ENCODE data around the gene ACAD11.
A peak's percentile ranks its signal among the peaks of the same experiment; 100 is the strongest.

Gene ACAD11, protein sequence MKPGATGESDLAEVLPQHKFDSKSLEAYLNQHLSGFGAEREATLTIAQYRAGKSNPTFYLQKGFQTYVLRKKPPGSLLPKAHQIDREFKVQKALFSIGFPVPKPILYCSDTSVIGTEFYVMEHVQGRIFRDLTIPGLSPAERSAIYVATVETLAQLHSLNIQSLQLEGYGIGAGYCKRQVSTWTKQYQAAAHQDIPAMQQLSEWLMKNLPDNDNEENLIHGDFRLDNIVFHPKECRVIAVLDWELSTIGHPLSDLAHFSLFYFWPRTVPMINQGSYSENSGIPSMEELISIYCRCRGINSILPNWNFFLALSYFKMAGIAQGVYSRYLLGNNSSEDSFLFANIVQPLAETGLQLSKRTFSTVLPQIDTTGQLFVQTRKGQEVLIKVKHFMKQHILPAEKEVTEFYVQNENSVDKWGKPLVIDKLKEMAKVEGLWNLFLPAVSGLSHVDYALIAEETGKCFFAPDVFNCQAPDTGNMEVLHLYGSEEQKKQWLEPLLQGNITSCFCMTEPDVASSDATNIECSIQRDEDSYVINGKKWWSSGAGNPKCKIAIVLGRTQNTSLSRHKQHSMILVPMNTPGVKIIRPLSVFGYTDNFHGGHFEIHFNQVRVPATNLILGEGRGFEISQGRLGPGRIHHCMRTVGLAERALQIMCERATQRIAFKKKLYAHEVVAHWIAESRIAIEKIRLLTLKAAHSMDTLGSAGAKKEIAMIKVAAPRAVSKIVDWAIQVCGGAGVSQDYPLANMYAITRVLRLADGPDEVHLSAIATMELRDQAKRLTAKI

DNA sequence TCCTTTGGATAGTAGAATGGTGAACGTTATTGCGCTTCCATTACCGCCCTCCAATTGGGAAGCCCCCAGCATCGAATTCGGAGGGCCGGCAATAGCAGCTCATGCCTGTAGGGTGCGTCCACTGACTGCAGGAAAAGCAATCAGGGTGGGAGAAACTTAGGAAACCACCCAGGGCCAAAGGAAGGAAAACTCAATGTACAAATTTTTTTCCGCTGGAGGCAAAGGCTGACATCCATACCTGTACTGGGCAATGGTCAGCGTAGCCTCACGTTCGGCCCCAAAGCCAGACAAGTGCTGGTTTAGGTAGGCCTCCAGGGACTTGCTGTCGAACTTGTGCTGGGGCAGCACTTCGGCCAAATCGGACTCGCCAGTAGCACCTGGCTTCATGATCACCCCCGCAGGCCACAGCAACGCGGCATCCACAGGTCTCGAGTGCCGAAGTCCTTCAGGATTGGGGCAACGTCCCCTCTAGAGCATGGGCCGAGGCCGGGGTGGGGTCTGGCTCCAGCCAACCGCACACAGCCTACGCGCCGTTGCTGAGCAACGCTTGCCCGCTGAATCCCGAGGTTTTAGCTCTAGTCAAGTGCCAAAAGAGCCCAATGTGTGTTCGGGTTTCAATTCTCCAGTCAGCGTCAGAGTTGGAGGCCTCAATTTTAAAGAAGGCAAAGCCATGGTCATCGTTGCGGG lies at the start of gene ACAD11:
Gene ACAD11 (minus strand): TSS at position 445 of the 687 bp plus-strand sequence. CDS start 58 bp downstream, at position 387.
- peak; percentile 53 for DNase-seq

DNA sequence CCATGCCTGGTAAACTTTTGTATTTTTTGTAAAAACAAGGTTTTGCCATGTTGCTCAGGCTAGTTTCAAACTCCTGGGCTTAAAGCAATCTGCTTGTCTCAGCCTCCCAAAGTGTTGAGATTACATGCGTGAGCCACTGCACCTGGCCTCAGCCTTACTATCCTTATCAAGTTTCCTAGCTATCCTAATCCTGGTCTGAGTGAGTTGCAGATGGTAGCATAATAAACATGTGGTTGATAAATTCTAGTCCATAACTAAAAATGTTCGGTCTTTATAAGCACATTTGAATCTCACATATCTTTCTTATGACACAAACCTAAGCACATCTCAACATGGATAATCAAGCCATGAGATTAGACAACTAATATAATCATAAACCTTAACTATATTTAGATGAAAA lies 44.1 kb upstream of the ACAD11 start:
- no peak for DNase-seq

DNA sequence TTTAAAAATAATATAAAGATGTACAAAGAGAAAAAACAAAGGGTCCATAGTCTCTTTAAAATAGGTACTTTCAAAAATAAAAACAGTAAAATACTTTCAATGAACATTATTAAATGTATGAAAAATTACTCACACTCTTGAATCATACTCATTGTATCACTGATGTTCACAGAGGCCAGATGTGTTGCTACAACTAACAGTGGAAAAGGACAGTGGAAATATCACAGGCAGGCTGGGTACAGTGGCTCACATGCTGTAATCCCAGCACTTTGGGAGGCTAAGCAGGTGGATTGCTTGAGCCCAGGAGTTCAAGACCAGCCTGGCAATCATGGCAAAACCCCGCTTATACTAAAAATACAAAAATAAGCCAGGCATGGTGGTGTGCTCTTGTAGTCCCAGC lies 35.8 kb upstream of the ACAD11 start:
- DNase-seq = no peak

DNA sequence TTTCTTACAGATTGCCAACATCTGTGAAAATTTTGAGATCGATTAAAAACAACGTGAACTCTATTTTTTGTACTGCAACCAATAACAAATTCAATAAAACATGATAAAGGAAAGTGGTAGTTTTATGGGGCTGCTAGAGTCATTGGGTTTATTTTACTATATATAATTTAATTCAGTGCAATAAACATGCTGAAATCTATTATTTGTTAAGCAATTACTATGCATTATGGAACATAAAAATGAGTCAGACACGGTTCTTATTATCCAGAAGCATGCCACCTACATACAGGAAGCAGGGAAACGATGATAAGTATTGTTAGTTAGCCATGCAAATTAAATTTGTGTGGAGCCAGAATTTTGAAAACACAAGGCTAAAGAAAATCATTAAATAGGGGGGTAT lies 35.4 kb upstream of the ACAD11 start:
- no peak for DNase-seq

DNA sequence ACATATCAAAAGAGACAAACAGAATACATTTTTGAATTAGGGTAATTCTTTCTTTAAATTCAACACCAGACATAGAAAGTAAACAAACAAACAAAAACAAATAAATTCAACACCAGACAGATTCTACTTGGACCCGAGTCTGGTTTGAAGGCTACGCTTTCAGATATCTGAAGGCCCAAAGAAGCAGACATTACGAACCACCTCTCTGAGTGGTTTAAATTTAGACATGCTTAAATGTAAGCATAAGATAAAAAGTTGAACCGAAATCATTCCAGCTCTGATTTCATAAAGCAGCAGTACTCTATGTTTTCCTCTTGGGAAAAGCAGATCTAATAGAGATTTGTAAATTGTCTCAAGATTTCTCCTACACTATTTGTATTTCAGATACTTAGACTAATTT lies 30.4 kb upstream of the ACAD11 start:
- DNase-seq = no peak

DNA sequence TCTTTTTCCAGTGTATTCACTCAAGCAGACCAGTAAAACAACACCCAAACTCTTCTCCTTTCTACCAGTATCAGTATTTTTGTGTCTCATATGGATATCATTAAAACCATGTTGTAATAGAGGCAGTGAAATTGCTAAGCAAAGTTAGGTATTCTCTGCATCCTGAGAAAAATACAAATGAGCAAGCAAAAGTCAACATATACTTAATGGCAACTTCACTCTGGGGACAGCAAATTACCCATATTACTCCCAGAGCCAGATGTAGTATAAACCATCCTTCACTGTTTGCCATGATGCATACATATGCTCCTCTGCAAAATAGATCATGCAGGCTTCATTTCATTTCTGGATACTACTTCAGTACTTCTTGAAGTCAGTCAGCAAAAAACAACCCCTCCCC lies 22.6 kb upstream of the ACAD11 start:
- no peak for DNase-seq

DNA sequence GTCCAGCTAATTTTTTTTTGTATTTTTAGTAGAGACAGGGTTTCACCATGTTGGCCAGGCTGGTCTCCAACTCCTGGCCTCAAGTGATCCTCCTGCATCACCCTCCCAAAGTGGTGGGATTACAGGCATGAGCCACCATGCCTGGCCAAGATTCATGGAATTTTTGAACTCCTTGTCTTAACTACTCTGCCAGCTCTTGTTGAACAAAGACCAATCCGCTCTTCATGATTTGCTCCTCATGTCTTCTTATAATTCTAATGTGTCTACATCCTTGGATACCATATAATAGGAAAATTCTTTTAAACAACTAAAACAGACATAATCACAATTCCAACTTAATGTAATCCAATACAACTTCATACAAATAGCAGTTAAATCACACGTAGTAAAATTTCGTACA lies 21.8 kb upstream of the ACAD11 start:
- DNase-seq = no peak

DNA sequence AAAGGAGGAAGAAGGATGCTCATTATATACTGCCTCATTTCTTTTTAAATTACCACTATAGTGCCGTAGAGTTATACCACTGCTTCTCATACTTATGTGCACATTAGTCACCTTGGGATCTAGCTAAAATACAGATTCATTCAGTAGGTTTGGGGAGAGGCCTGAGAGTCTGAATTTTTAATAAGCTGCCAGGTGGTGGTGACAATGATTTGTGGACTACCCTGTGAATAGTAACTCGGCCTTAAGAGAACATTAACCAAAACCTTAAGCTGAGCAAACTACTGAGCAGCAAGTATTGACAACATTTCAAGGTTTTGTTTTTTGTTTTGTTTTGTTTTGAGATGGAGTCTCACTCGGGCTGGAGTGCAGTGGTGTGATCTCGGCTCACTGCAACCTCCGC lies 20.3 kb upstream of the ACAD11 start:
- no peak for DNase-seq

DNA sequence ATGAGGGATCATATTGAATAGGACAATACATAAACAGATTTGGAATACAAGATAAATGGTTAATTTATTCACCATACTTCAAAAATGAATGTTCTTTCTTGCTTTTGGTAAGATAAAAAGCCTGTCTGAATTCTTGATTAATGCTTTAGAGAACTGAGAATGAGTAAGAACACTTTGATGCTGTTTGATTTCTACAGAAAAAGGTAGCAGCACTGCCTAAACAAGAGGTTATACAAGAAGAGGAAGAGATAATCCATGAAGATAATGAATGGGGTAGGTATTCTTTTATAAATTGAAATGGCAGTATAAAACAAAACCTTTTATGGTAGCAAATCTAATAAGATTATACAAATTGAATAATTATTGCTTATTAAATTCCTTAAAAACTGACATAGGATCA lies 15.8 kb upstream of the ACAD11 start:
- no peak for DNase-seq

DNA sequence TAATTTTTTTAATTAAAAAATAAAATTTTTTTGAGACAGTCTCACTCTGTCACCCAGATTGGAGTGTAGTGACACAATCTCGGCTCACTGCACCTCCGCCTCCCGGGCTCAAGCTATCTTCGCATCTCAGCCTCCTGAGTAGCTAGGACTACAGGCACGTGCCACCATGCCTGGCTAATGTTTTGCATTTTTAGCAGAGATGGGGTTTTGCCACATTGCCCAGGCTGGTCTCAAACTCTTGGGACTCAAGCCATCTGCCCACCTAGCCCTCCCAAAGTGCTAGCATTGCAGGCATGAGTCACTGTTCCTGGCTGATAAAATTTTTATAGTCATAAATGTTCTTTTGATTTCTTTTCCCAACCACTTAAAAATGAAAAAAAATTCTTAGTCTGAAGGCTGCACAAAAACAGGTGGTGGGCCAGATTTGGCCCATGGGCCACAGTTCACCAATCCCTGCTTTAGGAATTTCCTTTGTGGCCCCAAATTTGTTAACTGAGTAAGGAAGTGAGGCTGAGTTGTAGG lies 9.7 kb upstream of the ACAD11 start:
- no peak for DNase-seq

DNA sequence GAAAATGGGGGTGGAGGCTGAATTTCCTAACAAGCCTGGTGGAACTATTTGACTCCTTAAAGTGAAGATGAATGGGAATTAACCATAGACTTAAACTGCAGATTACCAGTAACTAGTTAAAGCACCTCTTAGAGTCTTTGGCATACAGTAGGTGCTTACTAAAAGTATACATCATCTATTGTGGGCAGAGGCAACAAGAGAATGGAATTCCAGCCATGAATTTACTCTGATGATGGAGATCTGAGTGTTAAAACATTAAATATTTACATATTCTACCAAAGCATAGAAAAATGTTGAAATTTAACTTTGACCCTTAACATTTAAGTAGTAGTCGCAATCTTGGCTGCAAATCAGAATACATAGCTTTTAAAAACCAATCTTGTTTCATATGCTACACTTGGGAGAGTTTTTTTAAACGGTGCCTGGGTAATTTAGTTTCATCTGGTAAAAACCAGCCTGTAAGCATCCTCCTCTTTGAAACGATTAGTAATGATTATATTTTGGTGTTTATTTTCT lies 5.7 kb upstream of the ACAD11 start:
- DNase-seq = no peak

DNA sequence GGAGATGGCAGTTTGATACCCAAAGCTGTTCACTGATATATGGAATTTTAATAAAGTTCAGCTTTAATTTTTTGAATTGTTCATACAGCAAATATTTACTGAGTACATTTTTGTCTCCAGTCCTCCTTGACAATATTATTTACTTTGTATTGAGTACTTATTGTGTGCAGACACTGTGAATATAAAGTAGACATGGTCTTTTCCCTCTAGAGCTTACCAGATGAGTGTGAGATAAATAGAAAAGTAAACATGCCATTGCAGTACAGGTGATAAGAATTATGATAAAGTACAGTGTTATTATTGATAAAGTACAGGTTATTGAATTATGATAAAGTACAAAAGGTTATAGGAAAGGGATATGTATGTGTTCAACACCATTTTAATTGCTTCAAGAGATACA lies 2.6 kb upstream of the ACAD11 start:
- no peak for DNase-seq

DNA sequence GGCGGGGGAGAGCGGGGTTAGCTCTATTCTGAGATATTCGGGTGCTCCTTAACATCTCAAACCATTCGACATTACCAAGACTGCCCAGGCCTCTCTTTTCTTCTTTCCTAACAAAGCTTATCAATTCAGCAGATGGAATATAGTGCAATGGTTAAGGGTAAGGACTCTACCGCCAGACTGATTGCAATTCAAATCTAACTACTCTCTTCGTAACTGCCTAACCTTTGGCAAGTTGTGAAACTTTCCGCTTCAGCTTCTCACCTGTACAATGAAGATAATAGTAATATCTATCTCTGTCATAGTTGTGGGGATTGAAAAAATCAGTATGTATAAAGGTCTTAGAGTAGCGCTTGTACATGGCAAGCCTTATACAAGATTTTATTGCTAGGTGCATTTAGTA lies 1.5 kb upstream of the ACAD11 start:
- DNase-seq = no peak

DNA sequence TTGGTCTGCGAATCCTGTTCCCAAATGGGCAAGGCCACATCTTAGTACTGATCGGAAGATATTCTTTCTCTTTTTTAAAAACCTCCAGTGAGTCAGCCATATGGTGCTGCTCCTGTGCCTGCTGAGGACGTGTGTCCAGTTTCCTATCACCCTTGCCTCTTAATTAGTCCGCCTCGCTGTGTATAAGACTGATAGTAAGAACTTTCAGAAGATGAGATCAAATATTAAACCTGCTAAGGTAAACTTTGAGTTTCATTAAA lies 1.1 kb upstream of the ACAD11 start:
- no peak for DNase-seq

DNA sequence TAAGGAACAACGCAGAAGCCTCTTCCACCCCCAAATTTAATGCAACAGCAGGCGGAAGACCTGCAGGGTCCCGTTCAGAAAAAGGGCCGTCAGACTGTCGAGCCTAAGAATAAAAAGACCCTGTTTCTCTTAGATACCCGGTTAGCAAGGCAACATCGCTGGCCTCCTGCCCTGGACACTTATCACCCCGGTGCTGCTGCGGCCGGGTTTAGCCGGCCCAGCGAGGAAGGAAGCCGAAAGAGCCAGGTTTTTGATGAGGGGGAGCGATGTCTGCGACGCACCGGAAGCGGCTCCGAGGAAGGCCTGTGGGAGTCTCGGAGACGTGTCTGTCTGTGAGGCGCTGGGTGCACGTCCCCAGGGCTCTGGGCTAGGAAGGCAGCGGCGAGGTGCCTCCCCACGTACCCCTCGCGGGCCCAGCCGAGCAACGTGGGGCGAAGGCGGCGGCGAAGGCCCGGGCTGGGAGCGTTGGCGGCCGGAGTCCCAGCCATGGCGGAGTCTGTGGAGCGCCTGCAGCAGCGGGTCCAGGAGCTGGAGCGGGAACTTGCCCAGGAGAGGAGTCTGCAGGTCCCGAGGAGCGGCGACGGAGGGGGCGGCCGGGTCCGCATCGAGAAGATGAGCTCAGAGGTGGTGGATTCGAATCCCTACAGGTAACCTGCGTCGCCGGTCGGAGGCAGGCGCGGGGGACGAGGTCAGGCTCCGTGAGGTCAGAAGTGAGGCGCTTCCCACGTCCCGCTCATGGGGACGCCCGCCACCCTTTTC lies 622 bp upstream of the ACAD11 start, which contains the start of gene UBA5:
Gene UBA5 (plus strand): TSS at position 278 of the 759 bp plus-strand sequence. CDS start 209 bp downstream, at position 487.
- peak; percentile 77 for DNase-seq

DNA sequence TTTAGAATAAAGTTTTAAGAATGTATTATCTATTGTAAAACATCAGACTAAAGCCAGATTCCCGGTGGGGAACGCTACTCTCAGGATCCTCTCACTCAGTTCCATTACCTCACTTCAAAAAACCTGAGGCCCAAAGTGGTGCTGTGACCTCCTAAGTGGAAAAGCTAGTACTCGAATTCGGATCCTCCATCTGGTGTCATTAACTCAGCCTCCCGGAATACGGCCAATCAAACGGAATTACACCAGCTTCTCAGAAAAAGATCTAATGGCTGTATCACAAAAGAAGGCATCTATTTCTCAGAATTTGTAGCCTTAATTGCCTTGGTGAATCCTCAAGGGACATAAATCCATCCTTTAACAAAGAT lies 627 bp downstream of the ACAD11 start:
- no peak for DNase-seq

DNA sequence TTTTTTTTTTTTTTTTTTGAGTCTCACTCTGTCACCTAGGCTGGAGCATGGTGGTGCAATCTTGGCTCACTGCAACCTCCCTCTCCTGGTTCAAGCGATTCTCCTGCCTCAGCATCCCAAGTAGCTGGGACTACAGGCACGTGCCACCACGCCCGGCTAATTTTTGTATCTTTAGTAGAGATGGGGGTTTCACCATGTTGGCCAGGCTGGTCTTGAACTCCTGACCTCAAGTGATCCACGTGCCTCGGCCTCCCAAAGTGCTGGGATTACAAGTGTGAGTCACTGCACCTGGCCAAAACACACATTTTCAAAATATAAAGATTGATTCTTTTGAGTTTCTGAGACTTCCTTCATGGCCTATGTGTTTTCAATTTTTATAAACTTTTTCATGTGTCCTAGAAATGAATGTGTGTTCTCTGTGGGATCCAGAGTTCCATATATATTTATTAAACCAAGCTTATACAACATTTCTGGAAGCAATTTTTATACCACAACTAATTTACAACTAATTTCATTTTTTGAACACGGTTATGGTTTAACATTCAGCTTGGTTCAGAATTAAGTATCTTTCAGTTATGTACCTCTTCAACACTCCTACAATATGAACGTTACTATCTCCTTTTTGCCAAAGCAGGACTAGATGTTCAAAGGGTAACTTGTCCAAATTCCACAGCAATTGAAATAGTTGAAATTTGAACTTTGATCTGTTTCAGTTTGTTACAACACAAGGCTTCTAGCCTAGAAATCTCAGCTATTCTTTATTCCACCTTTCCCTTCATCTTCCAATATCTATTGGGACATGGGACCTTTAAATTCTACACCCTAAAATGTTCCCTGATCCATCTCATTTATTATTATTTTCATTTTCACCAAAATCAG lies 1.5 kb downstream of the ACAD11 start:
- no peak for DNase-seq

DNA sequence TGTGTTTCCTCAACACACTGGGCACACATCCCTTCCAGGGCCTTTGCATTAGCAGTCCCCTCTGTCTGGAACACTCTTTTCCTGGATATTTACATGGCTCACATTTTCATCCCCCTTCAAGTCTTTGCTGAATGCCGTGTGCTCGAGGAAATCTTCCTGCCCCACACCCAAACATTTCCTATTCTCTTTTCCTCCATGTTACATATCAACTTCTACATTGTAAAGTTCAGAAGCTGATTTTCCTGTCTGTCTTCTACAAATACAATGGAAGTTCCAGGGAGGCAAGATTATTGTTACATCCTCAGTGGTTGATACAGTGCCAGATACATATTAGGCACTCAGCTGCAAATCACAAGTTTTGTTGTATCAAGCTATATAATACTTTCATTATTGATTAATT lies 4.1 kb downstream of the ACAD11 start:
- no peak for DNase-seq

DNA sequence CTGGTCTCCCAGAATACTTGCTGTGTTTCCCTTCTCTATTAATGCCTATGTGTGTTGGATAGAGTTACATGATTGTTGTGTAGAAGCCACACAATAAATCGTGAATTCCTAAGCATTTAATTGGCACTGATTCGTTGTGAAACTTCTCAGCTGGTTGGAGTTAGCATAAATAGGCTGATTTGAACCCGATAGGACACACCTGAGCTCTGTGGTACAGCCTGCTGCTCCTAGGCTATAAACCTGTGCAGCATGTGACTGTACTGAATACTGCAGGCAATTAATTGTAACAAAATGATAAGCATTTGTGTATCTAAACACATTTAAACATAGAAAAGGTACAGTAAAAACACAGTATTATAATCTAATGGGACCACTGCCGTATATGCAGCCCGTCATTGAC lies 4.9 kb downstream of the ACAD11 start:
- DNase-seq = no peak

DNA sequence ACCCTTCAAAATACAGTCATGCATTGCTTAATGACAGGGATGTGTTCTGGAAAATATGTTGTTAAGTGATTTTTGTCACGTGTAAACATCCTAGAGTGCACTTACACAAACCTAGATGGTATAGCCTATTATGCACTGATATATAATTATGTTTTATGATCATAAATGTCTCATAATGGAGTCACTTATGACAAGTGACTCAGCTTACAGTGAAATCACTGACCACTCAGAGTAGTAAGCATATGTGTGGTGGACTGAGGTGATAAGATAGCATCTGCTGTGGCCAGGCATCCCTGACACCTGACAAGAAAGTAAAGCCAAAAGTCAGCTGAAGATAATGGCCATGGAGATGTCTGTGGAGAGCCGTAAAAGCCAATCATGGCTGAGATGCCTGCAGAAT lies 5.4 kb downstream of the ACAD11 start:
- no peak for DNase-seq

DNA sequence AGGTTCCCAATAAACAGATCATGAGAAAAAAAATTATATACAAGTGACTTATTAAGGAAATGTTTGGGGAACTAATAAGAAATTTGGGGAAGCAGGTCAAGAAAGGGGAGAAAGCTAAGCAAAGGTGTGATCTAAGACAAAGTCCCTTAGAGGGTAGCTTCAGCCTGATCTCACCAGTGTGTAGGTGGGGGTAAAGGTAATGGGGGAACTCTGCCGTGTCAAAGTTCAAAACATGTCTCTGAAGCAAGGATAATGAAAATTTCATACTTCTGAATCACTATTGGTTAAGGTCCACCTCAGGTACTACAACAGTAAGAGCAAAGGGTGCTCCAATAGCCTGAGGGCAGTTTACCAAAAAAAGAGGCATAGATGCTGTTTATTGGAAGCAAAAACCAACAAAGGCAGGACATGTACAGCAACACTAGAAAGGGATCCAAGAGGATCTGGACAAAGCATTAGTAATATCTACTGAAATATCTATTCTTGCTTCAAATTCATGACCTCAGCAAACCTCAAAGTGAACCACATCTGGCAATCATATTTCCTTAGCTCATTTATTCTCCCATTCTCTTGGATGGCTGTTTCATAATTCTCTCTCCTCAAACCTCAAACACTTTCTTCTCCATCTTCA lies 6.9 kb downstream of the ACAD11 start:
- no peak for DNase-seq

Measured in activated CD4-positive, alpha-beta T cell treated with anti-CD3 and anti-CD28 coated beads, Interleukin-2, amount 50 U/mL, for 16 hours (primary cell).